ENCODE data around the gene MYH13.

DNA sequence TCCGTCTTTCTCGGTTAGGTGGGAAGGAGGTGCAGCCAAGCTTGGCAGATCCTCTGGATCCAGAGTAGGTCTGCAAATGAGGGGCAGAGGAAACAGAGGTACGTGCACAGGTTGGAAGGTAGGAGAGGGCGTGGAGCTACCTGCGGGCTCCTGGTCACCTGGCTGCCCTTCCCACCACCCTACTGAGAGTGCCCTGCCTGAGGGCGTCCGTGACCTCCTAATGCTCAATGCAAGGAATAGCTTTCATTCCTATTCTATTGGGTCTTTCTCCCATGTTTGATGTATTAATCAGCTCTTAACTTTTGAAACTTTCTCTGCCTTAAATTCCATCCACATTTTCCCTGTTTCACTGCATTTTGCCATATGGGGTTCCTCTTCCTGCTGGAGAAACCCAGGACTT lies 44.6 kb downstream of the MYH13 start:
- TF ChIP-seq, protein P1, sequence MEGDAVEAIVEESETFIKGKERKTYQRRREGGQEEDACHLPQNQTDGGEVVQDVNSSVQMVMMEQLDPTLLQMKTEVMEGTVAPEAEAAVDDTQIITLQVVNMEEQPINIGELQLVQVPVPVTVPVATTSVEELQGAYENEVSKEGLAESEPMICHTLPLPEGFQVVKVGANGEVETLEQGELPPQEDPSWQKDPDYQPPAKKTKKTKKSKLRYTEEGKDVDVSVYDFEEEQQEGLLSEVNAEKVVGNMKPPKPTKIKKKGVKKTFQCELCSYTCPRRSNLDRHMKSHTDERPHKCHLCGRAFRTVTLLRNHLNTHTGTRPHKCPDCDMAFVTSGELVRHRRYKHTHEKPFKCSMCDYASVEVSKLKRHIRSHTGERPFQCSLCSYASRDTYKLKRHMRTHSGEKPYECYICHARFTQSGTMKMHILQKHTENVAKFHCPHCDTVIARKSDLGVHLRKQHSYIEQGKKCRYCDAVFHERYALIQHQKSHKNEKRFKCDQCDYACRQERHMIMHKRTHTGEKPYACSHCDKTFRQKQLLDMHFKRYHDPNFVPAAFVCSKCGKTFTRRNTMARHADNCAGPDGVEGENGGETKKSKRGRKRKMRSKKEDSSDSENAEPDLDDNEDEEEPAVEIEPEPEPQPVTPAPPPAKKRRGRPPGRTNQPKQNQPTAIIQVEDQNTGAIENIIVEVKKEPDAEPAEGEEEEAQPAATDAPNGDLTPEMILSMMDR (IDR thresholded peaks at IDR 0.05): no peak
- TF ChIP-seq POLR2A (IDR thresholded peaks at IDR 0.05): no peak
